Upper lobe of left lung (tissue), 6 donors: ENCODE data around the gene GLIS1. TPM values are rescaled to one million over a fixed set of nuclear protein-coding genes. Genes with fewer than 3 reads are reported as not detected.

Experiments used
- ATAC-seq, 2 donors: fragments of 200-7000 bp; cut with Tn5 transposase; one replicate each; pipeline ENCODE4 v1.9.1; 2022; ENCODE audit warnings: mild to moderate bottlenecking in 2 of 2, moderate library complexity in 2 of 2; ENCODE audit not compliant: low FRiP score in 2 of 2
- DNase-seq, 2 donors: peaks; one replicate each; pipeline ENCODE4 v3.0.0-alpha.2; 2019 to 2020
- H3K27ac ChIP-seq, 4 donors: fragments of 200-600 bp; sonication (generic); one replicate each; pipeline ENCODE4 v1.5.1; 2016 to 2019
- H3K27me3 ChIP-seq, 4 donors: fragments of 200-600 bp; sonication (generic); one replicate each; pipeline ENCODE4 v1.5.1; 2017 to 2019
- H3K36me3 ChIP-seq, 4 donors: fragments of 200-600 bp; sonication (generic); one replicate each; pipeline ENCODE4 v1.5.1; 2016 to 2019
- H3K4me1 ChIP-seq, 4 donors: fragments of 200-600 bp; sonication (generic); one replicate each; pipeline ENCODE4 v1.5.1; 2018 to 2019
- H3K4me3 ChIP-seq, 4 donors: fragments of 200-600 bp; sonication (generic); one replicate each; pipeline ENCODE4 v1.5.1; 2017 to 2019; ENCODE audit warnings: mild to moderate bottlenecking in 2 of 4, moderate library complexity in 1 of 4
- H3K9me3 ChIP-seq, 4 donors: fragments of 200-600 bp; sonication (generic); one replicate each; pipeline ENCODE4 v1.5.1; 2018 to 2019
- CTCF ChIP-seq, 6 experiments: fragments of 450-650 bp in 4 of 6; fragments of 200-600 bp in 2 of 6; sonication (generic) in 2 of 6; IDR thresholded peaks; one replicate each; pipeline ENCODE4 v1.5.1; 2016 to 2019; ENCODE audit warnings: antibody characterized with exemption in 6 of 6
- EP300 ChIP-seq, 4 donors: sonication (generic); formaldehyde crosslinking; IDR thresholded peaks; one replicate each; pipeline ENCODE4 v1.5.1; 2017; ENCODE audit warnings: antibody characterized with exemption in 4 of 4, control low read depth in 2 of 4
- POLR2A ChIP-seq, 4 donors: fragments of 450-650 bp; IDR thresholded peaks; one replicate each; pipeline ENCODE4 v1.5.1; 2016 to 2017; ENCODE audit warnings: antibody characterized with exemption in 4 of 4, mild to moderate bottlenecking in 2 of 4
- POLR2AphosphoS5 ChIP-seq, 2 donors: sonication (generic); formaldehyde crosslinking; IDR thresholded peaks; one replicate each; pipeline ENCODE4 v1.5.1; 2017; ENCODE audit warnings: antibody characterized with exemption in 2 of 2
- WGBS, 2 donors: methylation state at CpG; one replicate each; pipeline ENCODE4 v1.1.5; 2017 to 2018; 5-methylcytosine and 5-hydroxymethylcytosine counted together
- total RNA-seq, 6 donors: library from RNA; depleted of rRNA in 4 of 6; stranded (reverse); fragments of >200 nt in 4 of 6; gene quantifications; one replicate each; pipeline versions ENCODE4 v1.1.0 to v1.2.1, GENCODE V29; 2016 to 2021
- donor health status: DM: no; HTN: no; CAD: no; lungs with moderate emphysema.
- donor health status: DM: no; HTN: yes; CAD: no; lungs with severe emphysema.

GLIS1 gene
- total RNA-seq, 6 donors from 2014 or later: 0.26 to 1.0 TPM; not detected in 4

GRCh38 chr1:53549781-53550180, 189.2 kb downstream of the GLIS1 start:
- DNase-seq: no peak
- no peak for ATAC-seq
- 68 to 73% methylated on average over 3 of the region's 3 CpGs for WGBS, 2 donors
- TF ChIP-seq POLR2AphosphoS5 (IDR thresholded peaks at IDR 0.05): no peak
- H3K36me3 ChIP-seq: no peaks in the 10 kb centered on the region
- H3K27me3 ChIP-seq: no peaks in the 10 kb centered on the region
- peaks cover 3 to 23% (median 14%) of the 10 kb centered on the region in 4 donors for H3K4me1 ChIP-seq
- no peaks in the 10 kb centered on the region for H3K9me3 ChIP-seq
- H3K27ac ChIP-seq: peak overlapping the region in 1 of 4 donors; percentile 37
- no peak overlapping the region for H3K4me3 ChIP-seq

GRCh38 chr1:53549287-53549686, 189.7 kb downstream of the GLIS1 start:
- ATAC-seq: no peak
- H3K9me3 ChIP-seq: no peaks in the 10 kb centered on the region
- no peak for TF ChIP-seq POLR2AphosphoS5 (IDR thresholded peaks at IDR 0.05)
- peak in 1 of 4 donors; percentile 7 for TF ChIP-seq EP300 (IDR thresholded peaks at IDR 0.05)
- no peak for TF ChIP-seq CTCF (IDR thresholded peaks at IDR 0.05)
- TF ChIP-seq POLR2A (IDR thresholded peaks at IDR 0.05): no peak
- no peaks in the 10 kb centered on the region for H3K27me3 ChIP-seq
- 45 to 58% methylated on average over 2 of the region's 2 CpGs for WGBS, 2 donors
- H3K27ac ChIP-seq: no peak overlapping the region
- no peak for DNase-seq
- peaks cover 3 to 23% (median 14%) of the 10 kb centered on the region in 4 donors for H3K4me1 ChIP-seq
- H3K4me3 ChIP-seq: no peak overlapping the region
- no peaks in the 10 kb centered on the region for H3K36me3 ChIP-seq

- no peaks in the 10 kb centered on the region for H3K27me3 ChIP-seq
- no peak for TF ChIP-seq CTCF (IDR thresholded peaks at IDR 0.05)
- no peak for TF ChIP-seq EP300 (IDR thresholded peaks at IDR 0.05)
- no peak for TF ChIP-seq POLR2AphosphoS5 (IDR thresholded peaks at IDR 0.05)
- no peak for TF ChIP-seq POLR2A (IDR thresholded peaks at IDR 0.05)
- DNase-seq: no peak
- no peak for ATAC-seq
- H3K27ac ChIP-seq: no peak overlapping the region
- peaks cover 3 to 23% (median 14%) of the 10 kb centered on the region in 4 donors for H3K4me1 ChIP-seq
- no peak overlapping the region for H3K4me3 ChIP-seq
- 88 to 93% methylated on average over 16 of the region's 17 CpGs for WGBS, 2 donors
- no peaks in the 10 kb centered on the region for H3K9me3 ChIP-seq
- no peaks in the 10 kb centered on the region for H3K36me3 ChIP-seq
Measured at GRCh38 chr1:53548031-53548491, 190.9 kb downstream of the GLIS1 start.

GRCh38 chr1:53547231-53547790, 191.7 kb downstream of the GLIS1 start:
- Histone ChIP-seq H3K27ac (no peak overlapping the region), H3K4me1 (peaks cover 3 to 23% (median 14%) of the 10 kb centered on the region in 4 donors), H3K36me3 (no peaks in the 10 kb centered on the region), H3K9me3 (no peaks in the 10 kb centered on the region), H3K27me3 (no peaks in the 10 kb centered on the region), H3K4me3 (no peak overlapping the region)
- ATAC-seq (no peak), DNase-seq (no peak)
- no peak for TF ChIP-seq CTCF (IDR thresholded peaks at IDR 0.05)
- no peak for TF ChIP-seq POLR2AphosphoS5 (IDR thresholded peaks at IDR 0.05)
- no peak for TF ChIP-seq EP300 (IDR thresholded peaks at IDR 0.05)
- 83 to 90% methylated on average over 7 to 10 of the region's 10 CpGs for WGBS, 2 donors

- no peak overlapping the region for H3K27ac ChIP-seq
- H3K4me3 ChIP-seq: no peak overlapping the region
- peaks cover 3 to 23% (median 14%) of the 10 kb centered on the region in 4 donors for H3K4me1 ChIP-seq
- H3K36me3 ChIP-seq: no peaks in the 10 kb centered on the region
- H3K27me3 ChIP-seq: no peaks in the 10 kb centered on the region
- DNase-seq (no peak), ATAC-seq (no peak)
- WGBS, 2 donors: 85 to 86% methylated on average over 11 to 13 of the region's 13 CpGs
- TF ChIP-seq POLR2A (IDR thresholded peaks at IDR 0.05) (no peak), POLR2AphosphoS5 (IDR thresholded peaks at IDR 0.05) (no peak), EP300 (IDR thresholded peaks at IDR 0.05) (no peak), CTCF (IDR thresholded peaks at IDR 0.05) (no peak)
- no peaks in the 10 kb centered on the region for H3K9me3 ChIP-seq
Measured at GRCh38 chr1:53546409-53547155, 192.4 kb downstream of the GLIS1 start.
